ENCODE data around the gene OR52L1.

The OR52L1 gene

GRCh38 chr11:5937868-5938602 lies 48.8 kb downstream of the OR52L1 start:
- Histone ChIP-seq H3K9ac (ENCODE audit: low read length) (no peak overlapping the region), H3K9me3 (ENCODE audit: insufficient read depth, low read length) (no peaks in the 10 kb centered on the region), H3K79me2 (ENCODE audit: low read length) (no peaks in the 10 kb centered on the region), H2AFZ (ENCODE audit: low read depth, low read length) (no peak overlapping the region), H3K4me2 (ENCODE audit: low read length) (no peak overlapping the region), H3K27ac (ENCODE audit: low read length) (no peak overlapping the region), H3K27me3 (ENCODE audit: low read depth, low read length) (peaks cover 4% of the 10 kb centered on the region; the same call in 1 of the 2 replicates), H4K20me1 (ENCODE audit: insufficient read depth, low read length) (no peaks in the 10 kb centered on the region), H3K4me3 (ENCODE audit: low read length) (no peak overlapping the region), H3K36me3 (replicated peaks; ENCODE audit: low read depth, low read length) (no peaks in the 10 kb centered on the region), H3K4me1 (ENCODE audit: low read length) (no peaks in the 10 kb centered on the region)
- no peak for TF ChIP-seq EZH2phosphoT487 (IDR thresholded peaks at IDR 0.05; ENCODE audit: low read depth)
- TF ChIP-seq, protein P1, sequence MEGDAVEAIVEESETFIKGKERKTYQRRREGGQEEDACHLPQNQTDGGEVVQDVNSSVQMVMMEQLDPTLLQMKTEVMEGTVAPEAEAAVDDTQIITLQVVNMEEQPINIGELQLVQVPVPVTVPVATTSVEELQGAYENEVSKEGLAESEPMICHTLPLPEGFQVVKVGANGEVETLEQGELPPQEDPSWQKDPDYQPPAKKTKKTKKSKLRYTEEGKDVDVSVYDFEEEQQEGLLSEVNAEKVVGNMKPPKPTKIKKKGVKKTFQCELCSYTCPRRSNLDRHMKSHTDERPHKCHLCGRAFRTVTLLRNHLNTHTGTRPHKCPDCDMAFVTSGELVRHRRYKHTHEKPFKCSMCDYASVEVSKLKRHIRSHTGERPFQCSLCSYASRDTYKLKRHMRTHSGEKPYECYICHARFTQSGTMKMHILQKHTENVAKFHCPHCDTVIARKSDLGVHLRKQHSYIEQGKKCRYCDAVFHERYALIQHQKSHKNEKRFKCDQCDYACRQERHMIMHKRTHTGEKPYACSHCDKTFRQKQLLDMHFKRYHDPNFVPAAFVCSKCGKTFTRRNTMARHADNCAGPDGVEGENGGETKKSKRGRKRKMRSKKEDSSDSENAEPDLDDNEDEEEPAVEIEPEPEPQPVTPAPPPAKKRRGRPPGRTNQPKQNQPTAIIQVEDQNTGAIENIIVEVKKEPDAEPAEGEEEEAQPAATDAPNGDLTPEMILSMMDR (IDR thresholded peaks at IDR 0.05; ENCODE audit: low read depth, low read length) = no peak
